GM12873 (cell line): ENCODE results near the gene AGK.

ENCODE experiments used
- TF ChIP-seq, protein P1 (sequence below): IDR thresholded peaks from 2 replicates; pipeline ENCODE4 v1.5.1; 2012; ENCODE audit warnings: low read depth, mild to moderate bottlenecking, moderate library complexity, low read length, control low read depth; ENCODE audit not compliant: insufficient read depth; ENCODE audit errors: missing control alignments

The AGK gene

DNA sequence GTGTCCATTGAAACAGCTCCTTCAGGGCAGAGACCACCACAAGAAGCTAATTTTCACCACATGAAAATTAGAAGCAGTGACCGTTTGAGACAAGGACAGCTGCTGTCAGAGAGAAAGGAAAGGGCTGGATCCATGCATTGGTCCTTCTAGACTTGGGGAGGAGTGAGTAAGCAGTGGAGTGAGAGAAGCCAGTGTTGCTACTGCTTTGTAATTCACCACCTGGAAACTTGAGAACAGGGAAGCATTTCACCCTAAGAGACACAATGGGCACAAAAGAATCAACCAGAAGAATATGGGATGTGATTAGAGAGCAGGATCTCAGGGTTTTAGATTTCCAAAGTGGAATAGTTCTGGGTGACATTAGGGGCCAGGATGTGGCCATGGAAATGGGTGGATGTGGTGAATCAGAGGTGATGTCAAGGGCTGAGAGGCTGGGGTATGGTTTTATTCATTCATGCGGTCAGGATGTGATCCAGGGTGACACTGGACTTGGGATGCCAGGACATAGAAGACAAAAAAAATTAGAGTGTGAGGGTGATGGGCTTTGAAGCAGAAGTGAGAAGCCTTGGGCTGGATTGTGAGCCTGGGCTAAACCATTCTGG, 89.1 kb downstream of the AGK start:
- TF ChIP-seq, protein P1, sequence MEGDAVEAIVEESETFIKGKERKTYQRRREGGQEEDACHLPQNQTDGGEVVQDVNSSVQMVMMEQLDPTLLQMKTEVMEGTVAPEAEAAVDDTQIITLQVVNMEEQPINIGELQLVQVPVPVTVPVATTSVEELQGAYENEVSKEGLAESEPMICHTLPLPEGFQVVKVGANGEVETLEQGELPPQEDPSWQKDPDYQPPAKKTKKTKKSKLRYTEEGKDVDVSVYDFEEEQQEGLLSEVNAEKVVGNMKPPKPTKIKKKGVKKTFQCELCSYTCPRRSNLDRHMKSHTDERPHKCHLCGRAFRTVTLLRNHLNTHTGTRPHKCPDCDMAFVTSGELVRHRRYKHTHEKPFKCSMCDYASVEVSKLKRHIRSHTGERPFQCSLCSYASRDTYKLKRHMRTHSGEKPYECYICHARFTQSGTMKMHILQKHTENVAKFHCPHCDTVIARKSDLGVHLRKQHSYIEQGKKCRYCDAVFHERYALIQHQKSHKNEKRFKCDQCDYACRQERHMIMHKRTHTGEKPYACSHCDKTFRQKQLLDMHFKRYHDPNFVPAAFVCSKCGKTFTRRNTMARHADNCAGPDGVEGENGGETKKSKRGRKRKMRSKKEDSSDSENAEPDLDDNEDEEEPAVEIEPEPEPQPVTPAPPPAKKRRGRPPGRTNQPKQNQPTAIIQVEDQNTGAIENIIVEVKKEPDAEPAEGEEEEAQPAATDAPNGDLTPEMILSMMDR, result no peak

DNA sequence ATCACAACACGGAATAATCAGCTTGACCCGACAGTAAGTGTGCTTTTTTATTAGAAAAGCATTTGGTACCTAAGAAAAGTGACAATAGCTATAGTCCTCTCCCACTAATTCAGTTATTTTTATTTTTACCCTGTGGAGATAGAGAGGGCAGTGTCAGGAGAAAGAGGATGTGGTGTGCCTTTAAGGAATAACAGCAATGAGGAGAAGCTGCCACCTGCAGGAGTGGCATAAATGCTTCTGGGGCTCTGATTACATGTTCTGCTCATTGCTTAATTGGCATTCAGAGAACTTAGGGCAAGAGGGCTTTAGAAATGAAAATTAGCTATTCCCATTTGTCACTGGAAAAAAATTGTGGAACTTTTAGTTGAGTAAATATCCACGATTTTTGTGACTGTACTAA, 90.7 kb downstream of the AGK start:
- TF ChIP-seq, protein P1, result no peak

DNA sequence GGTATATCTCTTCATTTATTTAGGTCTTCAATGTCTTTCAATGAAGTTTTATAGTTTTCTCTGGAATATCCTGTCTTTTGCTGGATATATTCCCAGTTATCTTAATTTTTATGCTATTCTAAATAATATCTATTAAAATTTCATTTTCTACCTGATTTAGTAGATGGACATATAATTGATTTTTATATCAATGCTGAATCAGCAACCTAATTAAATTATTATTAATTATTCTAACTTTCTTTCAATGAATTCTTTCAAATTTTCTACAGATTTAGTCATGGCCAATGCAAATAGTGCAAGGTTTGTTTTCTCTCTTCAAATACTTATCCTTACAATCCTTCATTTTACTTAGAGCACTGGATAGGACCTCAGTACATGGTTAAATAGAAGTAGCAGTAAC, 94.0 kb downstream of the AGK start:
- TF ChIP-seq, protein P1, result no peak

DNA sequence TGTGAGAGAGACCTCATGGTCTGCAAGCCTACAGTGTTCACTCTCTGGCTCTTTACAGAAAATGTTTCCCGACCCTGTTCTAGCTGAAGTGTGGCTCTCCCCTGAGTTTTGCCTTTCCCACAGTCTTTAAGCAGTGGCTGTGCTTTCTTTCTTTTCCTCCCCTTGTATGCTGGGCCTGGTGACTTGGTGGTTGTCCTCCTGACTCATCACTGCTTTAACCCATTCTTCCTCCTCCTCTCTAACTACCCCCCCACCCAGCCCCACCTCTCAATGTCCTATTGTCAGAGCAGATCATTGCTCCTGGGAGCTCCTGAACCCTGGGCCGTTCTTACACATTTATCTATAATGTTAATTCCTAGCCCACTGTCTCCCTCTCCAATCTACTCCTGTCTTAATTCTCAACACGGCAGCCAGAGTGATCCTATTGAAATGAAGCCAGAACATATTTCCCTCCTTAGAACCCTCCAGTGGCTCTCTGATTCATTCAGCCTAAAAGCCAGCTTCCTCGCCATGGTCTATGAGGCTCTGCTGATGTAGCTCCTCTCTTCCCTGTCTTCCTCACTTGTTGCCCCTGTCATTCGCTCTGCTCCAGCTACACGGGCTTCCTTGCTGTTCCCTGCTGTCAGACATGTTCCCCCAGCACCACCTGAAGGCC, 95.7 kb downstream of the AGK start:
- TF ChIP-seq, protein P1, result no peak

DNA sequence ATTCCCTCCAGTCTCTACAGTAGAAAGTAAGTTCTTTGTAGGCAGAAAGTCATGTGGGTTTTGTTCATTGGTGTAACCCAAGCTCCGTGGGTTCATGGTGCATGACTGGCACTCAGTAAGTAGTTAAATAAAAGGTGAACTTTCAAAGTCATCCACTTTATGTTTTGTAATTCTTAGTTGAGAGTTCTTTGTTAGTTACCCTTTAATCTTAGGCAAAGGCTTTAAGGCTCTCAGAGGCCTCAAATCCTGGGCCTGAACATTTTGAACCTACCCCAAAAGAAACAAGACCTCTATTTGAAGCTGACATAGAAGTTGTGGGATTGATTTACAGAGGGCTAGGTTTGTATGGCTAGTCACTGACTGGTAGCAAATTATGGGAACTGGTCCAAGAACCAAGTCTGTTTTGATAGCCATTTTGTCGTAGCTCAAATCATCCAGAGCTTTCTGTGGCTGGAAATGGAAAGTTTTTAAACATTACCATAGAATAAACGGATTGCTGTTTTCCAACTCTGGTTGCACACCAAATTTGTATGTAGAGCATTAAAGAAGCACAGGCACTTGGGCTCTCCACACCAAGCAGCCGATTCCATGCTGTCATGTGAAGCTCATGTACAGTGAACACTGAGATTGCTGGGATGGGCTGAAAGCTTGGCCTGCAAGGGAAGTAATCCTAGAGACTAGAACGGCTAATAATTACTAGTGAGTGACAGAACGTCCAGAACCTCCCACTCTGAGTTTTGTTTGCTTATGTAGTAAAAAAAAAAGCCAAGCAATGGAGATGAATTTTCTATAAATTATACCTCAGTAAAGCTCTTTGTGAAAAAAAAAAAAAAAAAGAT, 97.3 kb downstream of the AGK start:
- TF ChIP-seq, protein P1, result no peak

DNA sequence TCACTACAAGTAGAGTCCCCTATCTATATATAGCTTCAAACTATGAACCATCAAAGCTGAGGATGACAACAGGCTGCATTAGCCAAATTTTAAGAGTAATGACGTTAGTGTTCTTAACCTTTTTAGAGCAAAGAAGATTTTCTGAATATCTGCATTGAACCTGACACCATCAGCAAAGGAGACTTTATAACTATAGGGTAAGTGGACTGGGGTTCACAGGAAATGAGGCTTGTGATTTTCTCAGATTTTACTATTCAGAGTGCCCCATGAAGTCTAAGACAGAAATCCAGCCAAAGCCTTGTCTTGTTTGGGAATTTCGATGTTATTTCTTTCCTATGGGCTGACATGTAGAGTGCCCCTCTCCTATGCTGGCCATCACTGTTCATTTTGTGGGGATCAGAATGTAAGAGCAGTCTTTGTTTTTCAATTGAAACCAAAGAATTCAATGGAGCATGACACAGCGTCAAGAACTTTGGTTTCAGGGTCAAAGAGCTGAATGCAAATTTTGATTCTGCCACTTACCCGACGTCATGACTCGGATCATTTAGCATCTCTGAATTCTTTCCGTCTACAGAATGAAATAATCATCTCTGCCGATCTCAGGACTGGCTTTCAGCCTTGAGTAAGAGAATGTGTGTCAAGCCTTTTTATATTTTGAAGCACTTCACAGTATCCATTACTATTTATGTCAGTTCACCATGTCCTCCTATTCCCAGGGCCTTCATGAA, 98.1 kb downstream of the AGK start:
- TF ChIP-seq, protein P1, result no peak
